Medulla oblongata (tissue), 1 donor: ENCODE measurements around the gene TBX15.

Source experiments
- DNase-seq: peaks from one replicate; pipeline ENCODE4 v3.0.0-alpha.2; 2015; ENCODE audit errors: extremely low spot score

Gene TBX15

GRCh38 chr1:119001181-119002027 is 13.3 kb upstream of the TBX15 start:
- no peak for DNase-seq

- no peak for DNase-seq
Observed at GRCh38 chr1:119000371-119001180, 12.4 kb upstream of the TBX15 start.

GRCh38 chr1:118999348-119000071 is 11.4 kb upstream of the TBX15 start:
- DNase-seq = no peak

- DNase-seq = no peak
Observed at GRCh38 chr1:118998171-118998570, 10.0 kb upstream of the TBX15 start.

GRCh38 chr1:118997225-118997624 is 9.1 kb upstream of the TBX15 start:
- no peak for DNase-seq

- DNase-seq = no peak
Observed at GRCh38 chr1:118995312-118996016, 7.3 kb upstream of the TBX15 start.

- DNase-seq = no peak
Observed at GRCh38 chr1:118993700-118994026, 5.5 kb upstream of the TBX15 start.

- DNase-seq = no peak
Observed at GRCh38 chr1:118992868-118993699, 4.9 kb upstream of the TBX15 start.

GRCh38 chr1:118992237-118992825 is 4.2 kb upstream of the TBX15 start:
- DNase-seq = no peak

- no peak for DNase-seq
Observed at GRCh38 chr1:118991448-118991847, 3.3 kb upstream of the TBX15 start.

GRCh38 chr1:118990513-118991152 is 2.5 kb upstream of the TBX15 start:
- no peak for DNase-seq

- no peak for DNase-seq
Observed at GRCh38 chr1:118989878-118990378, 1.8 kb upstream of the TBX15 start.

- no peak for DNase-seq
Observed at GRCh38 chr1:118989006-118989815, 1.1 kb upstream of the TBX15 start.

GRCh38 chr1:118987468-118988185 is 516 bp downstream of the TBX15 start:
- no peak for DNase-seq

GRCh38 chr1:118986555-118987467 is 1.3 kb downstream of the TBX15 start:
- no peak for DNase-seq

- DNase-seq = no peak
Observed at GRCh38 chr1:118985640-118986554, 2.2 kb downstream of the TBX15 start.
